ENCODE measurements around the gene SDF2L1. TPM values are rescaled to one million over a fixed set of nuclear protein-coding genes. Genes with fewer than 3 reads are reported as not detected.
A peak's percentile ranks its signal among the peaks of the same experiment; 100 is the strongest.

Gene SDF2L1
- total and polyA plus RNA-seq, 10 of the 15 experiments (the other 5 are each of a cell fraction or from before 2014, with no cell fraction given), result 3.0 to 214 (median 55.5) TPM

DNA sequence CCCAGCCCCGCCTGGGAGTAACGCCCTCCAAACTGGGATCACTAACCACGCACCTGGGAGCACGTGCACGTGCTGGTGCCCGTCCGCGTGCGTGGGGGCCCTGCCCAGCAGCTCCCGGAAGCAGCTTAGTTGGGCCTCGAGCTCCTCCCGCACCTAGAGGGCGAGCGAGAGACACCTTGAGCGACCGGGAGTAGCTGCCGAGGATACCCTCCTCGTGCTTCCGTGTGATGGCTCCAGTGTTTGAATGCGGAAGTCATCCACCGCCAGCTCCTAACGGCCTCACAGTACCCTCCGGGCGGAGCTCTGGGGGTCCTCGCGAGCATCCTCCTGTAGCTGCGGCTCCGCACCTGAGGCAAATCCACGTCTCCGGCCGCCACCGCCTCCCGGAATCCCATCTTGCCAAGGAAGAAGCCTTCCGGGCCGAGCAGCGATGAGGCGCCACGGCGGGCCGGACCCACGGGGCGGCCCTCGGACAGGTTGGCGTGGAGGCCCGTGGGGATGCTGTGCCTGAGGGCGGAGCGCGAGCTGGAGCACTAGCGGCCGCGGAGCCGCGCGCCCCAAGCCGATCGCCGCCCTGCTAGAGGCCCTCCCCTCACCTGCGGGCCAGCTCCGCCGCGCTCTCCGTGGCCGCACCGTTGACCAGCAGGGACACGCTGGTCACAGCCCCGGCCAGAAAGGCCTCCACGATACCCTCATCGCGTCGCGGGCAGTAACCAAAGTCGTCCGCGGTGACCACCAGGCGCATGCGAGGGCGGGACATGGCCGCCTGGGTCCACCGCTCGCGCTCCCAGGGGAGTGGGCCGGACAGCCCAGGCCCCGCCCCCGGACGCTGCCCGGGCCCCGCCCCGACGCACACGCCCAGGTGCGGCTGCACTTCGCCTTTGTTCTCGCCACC is 12.6 kb upstream of the SDF2L1 start, which contains the start of gene YDJC (continued):
- TF ChIP-seq, protein P1, sequence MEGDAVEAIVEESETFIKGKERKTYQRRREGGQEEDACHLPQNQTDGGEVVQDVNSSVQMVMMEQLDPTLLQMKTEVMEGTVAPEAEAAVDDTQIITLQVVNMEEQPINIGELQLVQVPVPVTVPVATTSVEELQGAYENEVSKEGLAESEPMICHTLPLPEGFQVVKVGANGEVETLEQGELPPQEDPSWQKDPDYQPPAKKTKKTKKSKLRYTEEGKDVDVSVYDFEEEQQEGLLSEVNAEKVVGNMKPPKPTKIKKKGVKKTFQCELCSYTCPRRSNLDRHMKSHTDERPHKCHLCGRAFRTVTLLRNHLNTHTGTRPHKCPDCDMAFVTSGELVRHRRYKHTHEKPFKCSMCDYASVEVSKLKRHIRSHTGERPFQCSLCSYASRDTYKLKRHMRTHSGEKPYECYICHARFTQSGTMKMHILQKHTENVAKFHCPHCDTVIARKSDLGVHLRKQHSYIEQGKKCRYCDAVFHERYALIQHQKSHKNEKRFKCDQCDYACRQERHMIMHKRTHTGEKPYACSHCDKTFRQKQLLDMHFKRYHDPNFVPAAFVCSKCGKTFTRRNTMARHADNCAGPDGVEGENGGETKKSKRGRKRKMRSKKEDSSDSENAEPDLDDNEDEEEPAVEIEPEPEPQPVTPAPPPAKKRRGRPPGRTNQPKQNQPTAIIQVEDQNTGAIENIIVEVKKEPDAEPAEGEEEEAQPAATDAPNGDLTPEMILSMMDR (IDR thresholded peaks at IDR 0.05 in 2 of 3, conservative IDR thresholded peaks at IDR 0.05 in 1 of 3; ENCODE audit: control insufficient read depth in 2 of 3, extremely low read depth in 1 of 3, insufficient read depth in 1 of 3, low read depth in 3 of 3, low read length in 3 of 3), result peak; percentile 74 to 88 (median 75)
- TF ChIP-seq, protein P2, sequence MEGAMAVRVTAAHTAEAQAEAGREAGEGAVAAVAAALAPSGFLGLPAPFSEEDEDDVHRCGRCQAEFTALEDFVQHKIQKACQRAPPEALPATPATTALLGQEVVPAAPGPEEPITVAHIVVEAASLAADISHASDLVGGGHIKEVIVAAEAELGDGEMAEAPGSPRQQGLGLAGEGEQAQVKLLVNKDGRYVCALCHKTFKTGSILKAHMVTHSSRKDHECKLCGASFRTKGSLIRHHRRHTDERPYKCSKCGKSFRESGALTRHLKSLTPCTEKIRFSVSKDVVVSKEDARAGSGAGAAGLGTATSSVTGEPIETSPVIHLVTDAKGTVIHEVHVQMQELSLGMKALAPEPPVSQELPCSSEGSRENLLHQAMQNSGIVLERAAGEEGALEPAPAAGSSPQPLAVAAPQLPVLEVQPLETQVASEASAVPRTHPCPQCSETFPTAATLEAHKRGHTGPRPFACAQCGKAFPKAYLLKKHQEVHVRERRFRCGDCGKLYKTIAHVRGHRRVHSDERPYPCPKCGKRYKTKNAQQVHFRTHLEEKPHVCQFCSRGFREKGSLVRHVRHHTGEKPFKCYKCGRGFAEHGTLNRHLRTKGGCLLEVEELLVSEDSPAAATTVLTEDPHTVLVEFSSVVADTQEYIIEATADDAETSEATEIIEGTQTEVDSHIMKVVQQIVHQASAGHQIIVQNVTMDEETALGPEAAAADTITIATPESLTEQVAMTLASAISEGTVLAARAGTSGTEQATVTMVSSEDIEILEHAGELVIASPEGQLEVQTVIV (IDR thresholded peaks at IDR 0.05; ENCODE audit: borderline replicate concordance, partially characterized antibody), result peak; percentile 88
- 0 out of 2 replicates have a peak, but pooled peaks have one; percentile 81 for TF ChIP-seq TCF12 (IDR thresholded peaks at IDR 0.05; ENCODE audit: low read depth, low read length)
- TF ChIP-seq, protein P3, sequence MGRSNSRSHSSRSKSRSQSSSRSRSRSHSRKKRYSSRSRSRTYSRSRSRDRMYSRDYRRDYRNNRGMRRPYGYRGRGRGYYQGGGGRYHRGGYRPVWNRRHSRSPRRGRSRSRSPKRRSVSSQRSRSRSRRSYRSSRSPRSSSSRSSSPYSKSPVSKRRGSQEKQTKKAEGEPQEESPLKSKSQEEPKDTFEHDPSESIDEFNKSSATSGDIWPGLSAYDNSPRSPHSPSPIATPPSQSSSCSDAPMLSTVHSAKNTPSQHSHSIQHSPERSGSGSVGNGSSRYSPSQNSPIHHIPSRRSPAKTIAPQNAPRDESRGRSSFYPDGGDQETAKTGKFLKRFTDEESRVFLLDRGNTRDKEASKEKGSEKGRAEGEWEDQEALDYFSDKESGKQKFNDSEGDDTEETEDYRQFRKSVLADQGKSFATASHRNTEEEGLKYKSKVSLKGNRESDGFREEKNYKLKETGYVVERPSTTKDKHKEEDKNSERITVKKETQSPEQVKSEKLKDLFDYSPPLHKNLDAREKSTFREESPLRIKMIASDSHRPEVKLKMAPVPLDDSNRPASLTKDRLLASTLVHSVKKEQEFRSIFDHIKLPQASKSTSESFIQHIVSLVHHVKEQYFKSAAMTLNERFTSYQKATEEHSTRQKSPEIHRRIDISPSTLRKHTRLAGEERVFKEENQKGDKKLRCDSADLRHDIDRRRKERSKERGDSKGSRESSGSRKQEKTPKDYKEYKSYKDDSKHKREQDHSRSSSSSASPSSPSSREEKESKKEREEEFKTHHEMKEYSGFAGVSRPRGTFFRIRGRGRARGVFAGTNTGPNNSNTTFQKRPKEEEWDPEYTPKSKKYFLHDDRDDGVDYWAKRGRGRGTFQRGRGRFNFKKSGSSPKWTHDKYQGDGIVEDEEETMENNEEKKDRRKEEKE (IDR thresholded peaks at IDR 0.05), result 0 out of 2 replicates have a peak, but pooled peaks have one; percentile 63
- TF ChIP-seq JUND (IDR thresholded peaks at IDR 0.05; ENCODE audit: low read depth, low read length), result no peak
- TF ChIP-seq, protein P4, sequence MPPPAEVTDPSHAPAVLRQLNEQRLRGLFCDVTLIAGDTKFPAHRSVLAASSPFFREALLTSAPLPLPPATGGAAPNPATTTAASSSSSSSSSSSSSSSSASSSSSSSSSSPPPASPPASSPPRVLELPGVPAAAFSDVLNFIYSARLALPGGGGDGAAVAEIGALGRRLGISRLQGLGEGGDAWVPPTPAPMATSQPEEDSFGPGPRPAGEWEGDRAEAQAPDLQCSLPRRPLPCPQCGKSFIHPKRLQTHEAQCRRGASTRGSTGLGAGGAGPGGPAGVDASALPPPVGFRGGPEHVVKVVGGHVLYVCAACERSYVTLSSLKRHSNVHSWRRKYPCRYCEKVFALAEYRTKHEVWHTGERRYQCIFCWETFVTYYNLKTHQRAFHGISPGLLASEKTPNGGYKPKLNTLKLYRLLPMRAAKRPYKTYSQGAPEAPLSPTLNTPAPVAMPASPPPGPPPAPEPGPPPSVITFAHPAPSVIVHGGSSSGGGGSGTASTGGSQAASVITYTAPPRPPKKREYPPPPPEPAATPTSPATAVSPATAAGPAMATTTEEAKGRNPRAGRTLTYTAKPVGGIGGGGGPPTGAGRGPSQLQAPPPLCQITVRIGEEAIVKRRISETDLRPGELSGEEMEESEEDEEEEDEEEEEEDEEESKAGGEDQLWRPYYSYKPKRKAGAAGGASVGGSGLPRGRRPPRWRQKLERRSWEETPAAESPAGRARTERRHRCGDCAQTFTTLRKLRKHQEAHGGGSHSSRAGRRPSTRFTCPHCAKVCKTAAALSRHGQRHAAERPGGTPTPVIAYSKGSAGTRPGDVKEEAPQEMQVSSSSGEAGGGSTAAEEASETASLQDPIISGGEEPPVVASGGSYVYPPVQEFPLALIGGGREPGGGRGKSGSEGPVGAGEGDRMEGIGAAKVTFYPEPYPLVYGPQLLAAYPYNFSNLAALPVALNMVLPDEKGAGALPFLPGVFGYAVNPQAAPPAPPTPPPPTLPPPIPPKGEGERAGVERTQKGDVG (CRISPR knock-in tag; IDR thresholded peaks at IDR 0.05), result no peak
- TF ChIP-seq FOS (IDR thresholded peaks at IDR 0.05; ENCODE audit: borderline replicate concordance, extremely low read depth, insufficient read length), result no peak
- TF ChIP-seq GABPA (IDR thresholded peaks at IDR 0.05; ENCODE audit: low read depth), result no peak; the same call in 1 of the 2 replicates
- TF ChIP-seq NFXL1 (IDR thresholded peaks at IDR 0.05; ENCODE audit: borderline replicate concordance), result no peak
- 0 out of 2 replicates have a peak, but pooled peaks have one; percentile 18 for TF ChIP-seq ZBED1 (IDR thresholded peaks at IDR 0.05; ENCODE audit: borderline replicate concordance)
- TF ChIP-seq RFX5 (IDR thresholded peaks at IDR 0.05; ENCODE audit: low read depth, low read length), result no peak
- TF ChIP-seq SMC3 (IDR thresholded peaks at IDR 0.05; ENCODE audit: borderline replicate concordance, low read length), result peak; percentile 13; the same call in 1 of the 2 replicates
- no peak for TF ChIP-seq ZNF207 (IDR thresholded peaks at IDR 0.05; ENCODE audit: borderline replicate concordance)
- TF ChIP-seq ZNF217 (IDR thresholded peaks at IDR 0.05), result no peak
- no peak for TF ChIP-seq STAT3 (IDR thresholded peaks at IDR 0.05; ENCODE audit: low read depth, low read length)

All from GM12878 (cell line).